Endothelial cell of umbilical vein (primary cell): ENCODE measurements around the gene ZNF497. TPM values are rescaled to one million over a fixed set of nuclear protein-coding genes. Genes with fewer than 3 reads are reported as not detected.
A peak's percentile ranks its signal among the peaks of the same experiment; 100 is the strongest.

ENCODE experiments used
- BruUV-seq: library from RNA; stranded (reverse); fragments of 400-500 nt; replicated peaks from 2 replicates; lab custom pipeline; 2021; lab: Mats Ljungman, UMichigan
- CTCF ChIA-PET: fragments of 300-600, 350-600 bp; sonication (Branson Sonifier 250); formaldehyde crosslinking; loops from one replicate; lab custom pipeline; 2021; ENCODE audit warnings: antibody characterized with exemption, inconsistent platforms; lab: Charles Lee
- POLR2A ChIA-PET: fragments of 300-600, 350-600 bp; sonication (Branson Sonifier 250); formaldehyde crosslinking; loops from one replicate; lab custom pipeline; 2021; ENCODE audit warnings: antibody characterized with exemption, inconsistent platforms; lab: Charles Lee
- DNase-seq: peaks from one replicate; pipeline ENCODE4 v3.0.0-alpha.2; 2011; ENCODE audit warnings: low read depth, low spot score
- FAIRE-seq: peaks from 2 replicates; lab custom pipeline; 2011; peaks lifted over from hg19 to GRCh38; lab: Jason Lieb, UNC
- H2AFZ ChIP-seq: 2 replicates; pipeline ENCODE4 v1.6.0; 2012; ENCODE audit warnings: low read depth, low read length, control low read depth, inconsistent platforms
- H3K27ac ChIP-seq: 2 replicates; pipeline ENCODE4 v1.5.1; 2011; ENCODE audit warnings: low read depth, mild to moderate bottlenecking, control low read depth, low read length, moderate library complexity; ENCODE audit not compliant: insufficient read depth
- H3K27me3 ChIP-seq, 2 experiments: 2 replicates each; pipeline versions ENCODE4 v1.6.0 to v1.6.1; 2011; ENCODE audit warnings: low read length in 2 of 2, mixed read lengths in 1 of 2; ENCODE audit not compliant: control insufficient read depth in 2 of 2, insufficient read depth in 2 of 2
- H3K36me3 ChIP-seq, 2 experiments: 2 replicates in 1 of 2; 3 replicates in 1 of 2; pipeline ENCODE4 v1.5.1; 2011; ENCODE audit warnings: low read length in 2 of 2, mild to moderate bottlenecking in 1 of 2, moderate library complexity in 1 of 2; ENCODE audit not compliant: control insufficient read depth in 2 of 2, insufficient read depth in 2 of 2; ENCODE audit errors: extremely low read depth in 1 of 2
- H3K4me1 ChIP-seq: 3 replicates; pipeline ENCODE4 v1.5.1; 2011; ENCODE audit warnings: mild to moderate bottlenecking, low read length; ENCODE audit not compliant: control insufficient read depth, insufficient read depth; ENCODE audit errors: extremely low read depth
- H3K4me2 ChIP-seq: 2 replicates; pipeline ENCODE4 v1.6.1; 2011; ENCODE audit warnings: low read length, control low read depth, mixed read lengths; ENCODE audit not compliant: insufficient read depth
- H3K4me3 ChIP-seq, 3 experiments: fragments of 200-600 bp in 1 of 3; sonication (generic), shearing (Covaris generic) in 1 of 3; replicated peaks in 1 of 3; 2 replicates each; pipeline ENCODE4 v1.5.1; 2011 to 2016; ENCODE audit warnings: control low read depth in 3 of 3, low read length in 3 of 3, mild to moderate bottlenecking in 2 of 3, inconsistent platforms in 1 of 3, low read depth in 1 of 3, moderate library complexity in 1 of 3; ENCODE audit not compliant: insufficient read depth in 1 of 3
- H3K79me2 ChIP-seq: 2 replicates; pipeline ENCODE4 v1.6.0; 2012; ENCODE audit warnings: low read length, inconsistent platforms; ENCODE audit not compliant: control insufficient read depth, insufficient read depth
- H3K9ac ChIP-seq: replicated peaks from 2 replicates; pipeline ENCODE3; 2011; ENCODE audit warnings: low read length, control low read depth; ENCODE audit not compliant: insufficient read depth; ENCODE audit errors: extremely low read depth
- H3K9me1 ChIP-seq: replicated peaks from 3 replicates; pipeline ENCODE4 v1.6.0; 2011; ENCODE audit warnings: mild to moderate bottlenecking, low read length; ENCODE audit not compliant: control insufficient read depth, insufficient read depth; ENCODE audit errors: extremely low read depth
- H3K9me3 ChIP-seq: replicated peaks from 2 replicates; pipeline ENCODE4 v1.5.1; 2012; ENCODE audit warnings: low read length, inconsistent platforms; ENCODE audit not compliant: control insufficient read depth, insufficient read depth
- H4K20me1 ChIP-seq: replicated peaks from 2 replicates; pipeline ENCODE3; 2011; ENCODE audit warnings: mild to moderate bottlenecking, low read length; ENCODE audit not compliant: control insufficient read depth, insufficient read depth; ENCODE audit errors: extremely low read depth
- CTCF ChIP-seq, 2 donors: IDR thresholded peaks; 1 replicate in 1 of 2; 2 replicates in 1 of 2; pipeline ENCODE4 v1.5.1; 2011; ENCODE audit warnings: low read length in 2 of 2, mild to moderate bottlenecking in 2 of 2, moderate library complexity in 2 of 2, control low read depth in 1 of 2, inconsistent platforms in 1 of 2, low read depth in 1 of 2; ENCODE audit not compliant: insufficient read depth in 1 of 2; ENCODE audit errors: extremely low read depth in 1 of 2
- EZH2 ChIP-seq: IDR thresholded peaks from 2 replicates; pipeline ENCODE4 v1.6.1; 2012; ENCODE audit warnings: borderline replicate concordance, low read depth, mild to moderate bottlenecking, moderate library complexity, low read length, inconsistent platforms; ENCODE audit not compliant: severe bottlenecking
- FOS ChIP-seq: IDR thresholded peaks from 2 replicates; pipeline ENCODE4 v1.6.1; 2011; ENCODE audit warnings: mild to moderate bottlenecking, low read length, moderate library complexity, borderline replicate concordance; ENCODE audit not compliant: insufficient read depth
- GATA2 ChIP-seq: IDR thresholded peaks from 2 replicates; pipeline ENCODE4 v1.7.0; 2011; ENCODE audit warnings: low read depth, mild to moderate bottlenecking, moderate library complexity, mixed read lengths, low read length; ENCODE audit not compliant: insufficient read length, insufficient read depth
- JUN ChIP-seq: IDR thresholded peaks from 2 replicates; pipeline ENCODE4 v1.6.1; 2011; ENCODE audit warnings: borderline replicate concordance, low read depth; ENCODE audit not compliant: insufficient read length, insufficient read depth
- MAX ChIP-seq: IDR thresholded peaks from 2 replicates; pipeline ENCODE4 v1.6.1; 2011; ENCODE audit not compliant: insufficient read depth, insufficient read length
- MYC ChIP-seq: IDR thresholded peaks from one replicate; pipeline ENCODE4 v1.6.1; 2011; ENCODE audit warnings: mild to moderate bottlenecking, low read depth, low read length
- POLR2A ChIP-seq: IDR thresholded peaks from 2 replicates; pipeline ENCODE4 v1.6.1; 2012; ENCODE audit warnings: low read depth, mild to moderate bottlenecking, control low read depth, low read length
- POLR2AphosphoS5 ChIP-seq: IDR thresholded peaks from 2 replicates; pipeline ENCODE4 v1.6.1; 2012; ENCODE audit warnings: low read depth, mild to moderate bottlenecking, control low read depth, low read length, moderate library complexity; ENCODE audit not compliant: insufficient read depth
- dilution Hi-C: fragments of 300-500 bp; cut with MboI; formaldehyde crosslinking; loops from one replicate; pipeline ENCODE4 v1.15.0; 2019; ENCODE audit warnings: low sequenced_read_pairs; ENCODE audit not compliant: extremely low pct_ligation_motif_present
- intact Hi-C: fragments of 100-400 bp; cut with micrococcal nuclease; formaldehyde crosslinking; loops from one replicate; pipeline ENCODE4 v1.10.0; 2022
- polyA plus RNA-seq, 4 experiments: library from polyadenylated mRNA; depleted of rRNA in 3 of 4; stranded (reverse) in 3 of 4; unstranded in 1 of 4; fragments of >200 nt; gene quantifications; 2 replicates each; pipeline versions ENCODE4 v1.2.1 to v1.2.3, GENCODE V29; 2011 to 2012; ENCODE audit warnings: missing spikeins in 1 of 4
- total RNA-seq: library from RNA; stranded (reverse); gene quantifications from 2 replicates; pipeline ENCODE4 v1.2.3, GENCODE V29; 2021

Gene ZNF497
- total and polyA plus RNA-seq, 2 donors (not counting 3 experiments of a cell fraction or from before 2014, with no cell fraction given), result 0.40 to 1.3 TPM

GRCh38 chr19:58326501-58326913, 36.0 kb downstream of the ZNF497 start:
- no TSS peak for BruUV-seq
- DNase-seq, result no peak
- peaks cover 18% of the 10 kb centered on the region for H3K79me2 ChIP-seq
- no peak overlapping the region for H3K27ac ChIP-seq
- H3K9me1 ChIP-seq, result no peaks in the 10 kb centered on the region
- H3K4me2 ChIP-seq, result peak overlapping the region; percentile 74
- no peak for FAIRE-seq
- peak overlapping the region; percentile 53 for H3K9ac ChIP-seq
- intact Hi-C loops, result loop anchor here (1.0 to 2.0 kb wide), 3 partner anchors 21 to 114 kb away; partner anchors contain the start of genes ERVK3-1, ZNF132 and ZNF8
- H3K27me3 ChIP-seq, result no peaks in the 10 kb centered on the region
- CTCF ChIA-PET, result interaction anchor here (0.7 to 1.4 kb wide), 5 partner anchors 9 to 108 kb away, joined by 3 to 5 read pairs (median 3); partner anchors contain the start of genes ZNF497 and ZNF544
- peak overlapping the region; percentile 67 for H2AFZ ChIP-seq
- H3K36me3 ChIP-seq, result no peaks in the 10 kb centered on the region
- peak overlapping the region; percentile 3 to 63 (median 56) for H3K4me3 ChIP-seq
- no peaks in the 10 kb centered on the region for H4K20me1 ChIP-seq
- no peaks in the 10 kb centered on the region for H3K9me3 ChIP-seq
- POLR2A ChIA-PET, result interaction anchor here (0.6 kb wide), 1 partner anchor 17 kb away, joined by 5 read pairs; no protein-coding TSS in a partner anchor
- H3K4me1 ChIP-seq, result peaks cover 12% of the 10 kb centered on the region
- TF ChIP-seq JUN (no peak), MAX (no peak), EZH2 (no peak), FOS (no peak), CTCF (IDR thresholded peaks at IDR 0.05; ENCODE audit: extremely low read depth in 1 of 2, insufficient read depth in 1 of 2, low read depth in 1 of 2, low read length in 2 of 2) (no peak), MYC (no peak), GATA2 (no peak), POLR2A (no peak), POLR2AphosphoS5 (no peak)
- dilution Hi-C loops, result no loop called here
